ENCODE measurements around the gene MAEA.

The MAEA gene

GRCh38 chr4:1246901-1247863 is 42.5 kb upstream of the MAEA start:
- H3K4me3 ChIP-seq (replicated peaks; ENCODE audit: low read depth, low read length), result peak overlapping the region; percentile 74
- DNase-seq (ENCODE audit: low read depth), result no peak
- TF ChIP-seq CTCF (IDR thresholded peaks at IDR 0.05; ENCODE audit: low read length, missing control alignments), result no peak

- no peak for TF ChIP-seq CTCF (IDR thresholded peaks at IDR 0.05; ENCODE audit: low read length, missing control alignments)
- peak overlapping the region; percentile 74 for H3K4me3 ChIP-seq (replicated peaks; ENCODE audit: low read depth, low read length)
- DNase-seq (ENCODE audit: low read depth), result peak; percentile 24
Observed at GRCh38 chr4:1247864-1248244, 41.8 kb upstream of the MAEA start.

- TF ChIP-seq CTCF (IDR thresholded peaks at IDR 0.05; ENCODE audit: low read length, missing control alignments), result no peak
- DNase-seq (ENCODE audit: low read depth), result peak; percentile 89
- H3K4me3 ChIP-seq (replicated peaks; ENCODE audit: low read depth, low read length), result peak within 1 kb of the TSS; percentile 74
Observed at GRCh38 chr4:1248245-1249147, 41.2 kb upstream of the MAEA start, which contains the start of gene CTBP1. Gene CTBP1, minus strand, starts transcription at chr4:1249130. Its CDS starts 7,799 bp downstream, at chr4:1241331.

- DNase-seq (ENCODE audit: low read depth), result peak; percentile 88
- TF ChIP-seq CTCF (IDR thresholded peaks at IDR 0.05; ENCODE audit: low read length, missing control alignments), result no peak
- peak overlapping the region; percentile 58 for H3K4me3 ChIP-seq (replicated peaks; ENCODE audit: low read depth, low read length)
Observed at GRCh38 chr4:1249148-1249730, 40.5 kb upstream of the MAEA start.

- peak overlapping the region; percentile 58 for H3K4me3 ChIP-seq (replicated peaks; ENCODE audit: low read depth, low read length)
- TF ChIP-seq CTCF (IDR thresholded peaks at IDR 0.05; ENCODE audit: low read length, missing control alignments), result no peak
- peak; percentile 46 for DNase-seq (ENCODE audit: low read depth)
Observed at GRCh38 chr4:1249731-1250526, 39.8 kb upstream of the MAEA start.

- no peak overlapping the region for H3K4me3 ChIP-seq (replicated peaks; ENCODE audit: low read depth, low read length)
- DNase-seq (ENCODE audit: low read depth), result no peak
- TF ChIP-seq CTCF (IDR thresholded peaks at IDR 0.05; ENCODE audit: low read length, missing control alignments), result no peak
Observed at GRCh38 chr4:1250527-1250812, 39.2 kb upstream of the MAEA start.
